Measurements from ENCODE around the gene PSMD3. TPM values are rescaled to one million over a fixed set of nuclear protein-coding genes. Genes with fewer than 3 reads are reported as not detected.

Gene PSMD3
- total and polyA plus RNA-seq, 9 of the 15 experiments (the other 6 are each of a cell fraction or from before 2014, with no cell fraction given): 2.0 to 251 (median 135) TPM

- TF ChIP-seq, protein P1, sequence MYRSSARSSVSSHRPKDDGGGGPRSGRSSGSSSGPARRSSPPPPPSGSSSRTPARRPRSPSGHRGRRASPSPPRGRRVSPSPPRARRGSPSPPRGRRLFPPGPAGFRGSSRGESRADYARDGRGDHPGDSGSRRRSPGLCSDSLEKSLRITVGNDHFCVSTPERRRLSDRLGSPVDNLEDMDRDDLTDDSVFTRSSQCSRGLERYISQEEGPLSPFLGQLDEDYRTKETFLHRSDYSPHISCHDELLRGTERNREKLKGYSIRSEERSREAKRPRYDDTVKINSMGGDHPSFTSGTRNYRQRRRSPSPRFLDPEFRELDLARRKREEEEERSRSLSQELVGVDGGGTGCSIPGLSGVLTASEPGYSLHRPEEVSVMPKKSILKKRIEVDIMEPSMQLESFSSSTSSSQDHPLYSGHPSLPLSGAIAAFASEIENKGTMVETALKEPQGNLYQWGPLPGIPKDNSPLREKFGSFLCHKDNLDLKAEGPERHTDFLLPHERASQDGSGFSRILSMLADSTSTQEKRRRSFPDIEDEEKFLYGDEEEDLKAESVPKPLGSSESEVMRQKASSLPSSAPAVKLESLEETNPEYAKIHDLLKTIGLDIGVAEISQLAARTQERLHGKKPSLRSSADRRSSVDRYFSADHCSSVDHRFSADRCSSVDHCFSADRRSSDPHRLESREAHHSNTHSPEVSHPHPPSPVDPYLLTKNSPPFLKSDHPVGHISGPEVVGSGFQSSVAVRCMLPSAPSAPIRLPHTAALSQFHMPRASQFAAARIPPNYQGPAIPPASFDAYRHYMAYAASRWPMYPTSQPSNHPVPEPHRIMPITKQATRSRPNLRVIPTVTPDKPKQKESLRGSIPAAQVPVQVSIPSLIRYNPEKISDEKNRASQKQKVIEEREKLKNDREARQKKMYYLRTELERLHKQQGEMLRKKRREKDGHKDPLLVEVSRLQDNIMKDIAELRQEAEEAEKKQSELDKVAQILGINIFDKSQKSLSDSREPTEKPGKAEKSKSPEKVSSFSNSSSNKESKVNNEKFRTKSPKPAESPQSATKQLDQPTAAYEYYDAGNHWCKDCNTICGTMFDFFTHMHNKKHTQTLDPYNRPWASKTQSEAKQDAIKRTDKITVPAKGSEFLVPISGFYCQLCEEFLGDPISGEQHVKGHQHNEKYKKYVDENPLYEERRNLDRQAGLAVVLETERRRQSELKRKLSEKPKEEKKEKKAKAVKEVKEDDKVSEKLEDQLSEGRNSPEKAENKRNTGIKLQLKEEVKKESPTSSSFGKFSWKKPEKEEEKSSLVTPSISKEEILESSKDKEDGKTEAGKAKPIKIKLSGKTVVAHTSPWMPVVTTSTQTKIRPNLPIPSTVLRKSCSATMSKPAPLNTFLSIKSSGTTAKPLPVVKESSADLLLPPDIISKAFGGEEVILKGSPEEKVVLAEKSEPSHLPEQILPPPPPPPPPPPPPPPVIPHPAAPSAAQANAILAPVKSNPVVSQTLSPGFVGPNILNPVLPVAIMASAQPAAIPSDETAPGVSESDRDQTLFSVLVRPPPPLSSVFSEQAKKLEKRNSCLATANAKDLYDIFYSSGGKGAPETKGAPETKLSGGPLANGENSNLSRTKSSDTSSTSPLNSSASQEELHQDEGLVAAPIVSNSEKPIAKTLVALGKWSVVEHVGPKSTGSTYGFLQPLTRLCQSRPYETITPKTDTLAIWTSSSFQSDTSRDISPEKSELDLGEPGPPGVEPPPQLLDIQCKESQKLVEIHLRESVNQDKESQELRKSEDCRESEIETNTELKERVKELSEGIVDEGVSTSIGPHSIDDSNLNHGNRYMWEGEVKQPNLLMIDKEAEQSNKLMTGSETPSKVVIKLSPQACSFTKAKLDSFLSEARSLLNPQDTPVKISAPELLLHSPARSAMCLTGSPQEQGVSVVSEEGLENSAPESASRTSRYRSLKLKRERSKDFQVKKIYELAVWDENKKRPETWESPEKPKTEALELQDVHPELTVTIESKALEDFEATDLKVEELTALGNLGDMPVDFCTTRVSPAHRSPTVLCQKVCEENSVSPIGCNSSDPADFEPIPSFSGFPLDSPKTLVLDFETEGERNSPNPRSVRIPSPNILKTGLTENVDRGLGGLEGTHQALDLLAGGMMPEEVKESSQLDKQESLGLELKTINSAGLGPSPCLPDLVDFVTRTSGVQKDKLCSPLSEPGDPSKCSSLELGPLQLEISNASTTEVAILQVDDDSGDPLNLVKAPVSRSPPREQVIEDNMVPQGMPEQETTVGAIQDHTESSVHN (IDR thresholded peaks at IDR 0.05; ENCODE audit: borderline replicate concordance in 1 of 2, low read depth in 1 of 2): 0 out of 4 replicates have a peak, but pooled peaks of 1 of the 2 experiments have one; percentile 57
- TF ChIP-seq ARID2 (IDR thresholded peaks at IDR 0.05): no peak
- no peak for TF ChIP-seq ZNF444 (CRISPR knock-in tag; IDR thresholded peaks at IDR 0.05)
- TF ChIP-seq LEF1 (IDR thresholded peaks at IDR 0.05): peak; percentile 65; the same call in 1 of the 2 replicates
- TF ChIP-seq REST (IDR thresholded peaks at IDR 0.05; ENCODE audit: borderline replicate concordance): peak; percentile 40; the same call in 1 of the 2 replicates
- TF ChIP-seq REST (CRISPR knock-in tag; IDR thresholded peaks at IDR 0.05; ENCODE audit: low read depth): no peak
- TF ChIP-seq ZNF75A (CRISPR knock-in tag; IDR thresholded peaks at IDR 0.05): peak; percentile 73; the same call in 1 of the 2 replicates
- 0 out of 2 replicates have a peak, but pooled peaks have one; percentile 23 for TF ChIP-seq EP300 (IDR thresholded peaks at IDR 0.05; ENCODE audit: low read length)
- TF ChIP-seq ZNF830 (CRISPR knock-in tag; IDR thresholded peaks at IDR 0.05): 0 out of 2 replicates have a peak, but pooled peaks have one; percentile 45
These were observed 40.8 kb upstream of the PSMD3 start (continued) for GRCh38 chr17:39939588-39940419.

Measured in K562 (cell line).